PC-9 (cell line): Measurements from ENCODE around the gene BCAS3.

Source experiments
- EZH2 ChIP-seq: fragments of 200-600 bp; sonication (generic); IDR thresholded peaks from 2 replicates; pipeline ENCODE4 v1.8.0; 2017; ENCODE audit warnings: antibody characterized with exemption, low read depth
- TF ChIP-seq, protein P1 (sequence below): fragments of 200-600 bp; sonication (generic); conservative IDR thresholded peaks from 2 replicates; pipeline ENCODE4 v1.6.1; 2017; ENCODE audit warnings: mixed run types, antibody characterized with exemption, mild to moderate bottlenecking, moderate library complexity

DNA sequence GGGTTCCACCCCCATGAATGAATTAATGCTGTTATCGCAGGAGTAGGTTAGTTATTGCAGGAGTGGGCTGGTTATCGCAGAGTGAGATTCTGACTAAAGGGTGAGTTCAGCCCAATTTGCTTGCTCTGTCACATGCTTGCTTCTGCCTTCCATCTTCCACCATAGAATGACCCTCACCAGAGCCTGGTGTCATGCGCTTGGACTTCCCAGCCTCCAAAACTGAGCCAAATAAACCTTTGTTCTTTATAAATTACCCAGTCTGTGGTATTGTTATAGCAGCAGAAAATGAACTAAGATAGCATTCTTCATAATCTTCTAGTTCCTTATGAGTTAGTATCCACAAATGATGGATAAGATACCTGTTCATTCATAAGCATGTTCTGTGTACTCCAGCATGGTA lies 486.9 kb downstream of the BCAS3 start:
- no peak for TF ChIP-seq EZH2
- TF ChIP-seq, protein P1, sequence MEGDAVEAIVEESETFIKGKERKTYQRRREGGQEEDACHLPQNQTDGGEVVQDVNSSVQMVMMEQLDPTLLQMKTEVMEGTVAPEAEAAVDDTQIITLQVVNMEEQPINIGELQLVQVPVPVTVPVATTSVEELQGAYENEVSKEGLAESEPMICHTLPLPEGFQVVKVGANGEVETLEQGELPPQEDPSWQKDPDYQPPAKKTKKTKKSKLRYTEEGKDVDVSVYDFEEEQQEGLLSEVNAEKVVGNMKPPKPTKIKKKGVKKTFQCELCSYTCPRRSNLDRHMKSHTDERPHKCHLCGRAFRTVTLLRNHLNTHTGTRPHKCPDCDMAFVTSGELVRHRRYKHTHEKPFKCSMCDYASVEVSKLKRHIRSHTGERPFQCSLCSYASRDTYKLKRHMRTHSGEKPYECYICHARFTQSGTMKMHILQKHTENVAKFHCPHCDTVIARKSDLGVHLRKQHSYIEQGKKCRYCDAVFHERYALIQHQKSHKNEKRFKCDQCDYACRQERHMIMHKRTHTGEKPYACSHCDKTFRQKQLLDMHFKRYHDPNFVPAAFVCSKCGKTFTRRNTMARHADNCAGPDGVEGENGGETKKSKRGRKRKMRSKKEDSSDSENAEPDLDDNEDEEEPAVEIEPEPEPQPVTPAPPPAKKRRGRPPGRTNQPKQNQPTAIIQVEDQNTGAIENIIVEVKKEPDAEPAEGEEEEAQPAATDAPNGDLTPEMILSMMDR: no peak
